GM12865 (cell line): Measurements from ENCODE around the gene CCDC15.

Experiments used
- DNase-seq: peaks from one replicate; pipeline ENCODE4 v3.0.0; 2010; ENCODE audit warnings: low read depth
- H3K4me3 ChIP-seq: 2 replicates; pipeline ENCODE4 v1.5.1; 2011; ENCODE audit warnings: mild to moderate bottlenecking, low read depth, low read length, control low read depth
- CTCF ChIP-seq: IDR thresholded peaks from 2 replicates; pipeline ENCODE4 v1.5.1; 2011; ENCODE audit warnings: low read length, control low read depth, low read depth, inconsistent platforms; ENCODE audit not compliant: insufficient read depth; ENCODE audit errors: missing control alignments

The CCDC15 gene

GRCh38 chr11:125071846-125072217 lies 117.8 kb downstream of the CCDC15 start:
- DNase-seq = no peak
- no peak overlapping the region for H3K4me3 ChIP-seq
- TF ChIP-seq CTCF = no peak

- peak; percentile 90 for DNase-seq
- H3K4me3 ChIP-seq = no peak overlapping the region
- TF ChIP-seq CTCF = no peak
Measured at GRCh38 chr11:125072218-125072960, 118.4 kb downstream of the CCDC15 start.

- no peak overlapping the region for H3K4me3 ChIP-seq
- no peak for DNase-seq
- no peak for TF ChIP-seq CTCF
Measured at GRCh38 chr11:125072961-125073590, 119.1 kb downstream of the CCDC15 start.

GRCh38 chr11:125073616-125074483 lies 119.8 kb downstream of the CCDC15 start:
- no peak for TF ChIP-seq CTCF
- no peak overlapping the region for H3K4me3 ChIP-seq
- peak; percentile 28 for DNase-seq

- TF ChIP-seq CTCF = no peak
- no peak overlapping the region for H3K4me3 ChIP-seq
- no peak for DNase-seq
Measured at GRCh38 chr11:125074511-125075241, 120.7 kb downstream of the CCDC15 start.

GRCh38 chr11:125075242-125075625 lies 121.2 kb downstream of the CCDC15 start:
- no peak overlapping the region for H3K4me3 ChIP-seq
- no peak for TF ChIP-seq CTCF
- no peak for DNase-seq
